ENCODE data around the gene GFAP.

DNA sequence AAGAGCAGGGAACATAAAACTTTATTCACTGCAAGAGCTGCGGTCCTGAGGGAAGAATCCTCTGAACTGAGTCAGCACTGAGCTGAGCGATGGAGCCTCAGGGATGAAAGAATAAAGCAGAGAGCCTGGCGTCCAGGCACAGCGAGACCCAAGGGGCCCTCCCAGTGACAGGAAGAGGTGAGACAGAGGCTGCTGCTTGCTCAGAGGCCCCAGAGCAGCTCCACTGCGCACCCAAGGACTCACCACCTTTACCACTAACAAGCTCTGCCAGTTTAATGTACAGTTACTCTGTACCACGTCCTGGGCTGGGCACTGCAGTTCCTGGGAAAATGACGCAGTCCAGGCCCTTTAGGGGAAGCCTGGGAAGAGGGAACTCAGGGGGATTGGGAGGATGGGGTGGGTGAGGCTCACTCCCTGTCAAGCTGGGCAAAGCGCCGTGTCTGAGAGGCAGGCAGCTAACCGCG lies 5.6 kb downstream of the GFAP start:
- TF ChIP-seq, protein P1, sequence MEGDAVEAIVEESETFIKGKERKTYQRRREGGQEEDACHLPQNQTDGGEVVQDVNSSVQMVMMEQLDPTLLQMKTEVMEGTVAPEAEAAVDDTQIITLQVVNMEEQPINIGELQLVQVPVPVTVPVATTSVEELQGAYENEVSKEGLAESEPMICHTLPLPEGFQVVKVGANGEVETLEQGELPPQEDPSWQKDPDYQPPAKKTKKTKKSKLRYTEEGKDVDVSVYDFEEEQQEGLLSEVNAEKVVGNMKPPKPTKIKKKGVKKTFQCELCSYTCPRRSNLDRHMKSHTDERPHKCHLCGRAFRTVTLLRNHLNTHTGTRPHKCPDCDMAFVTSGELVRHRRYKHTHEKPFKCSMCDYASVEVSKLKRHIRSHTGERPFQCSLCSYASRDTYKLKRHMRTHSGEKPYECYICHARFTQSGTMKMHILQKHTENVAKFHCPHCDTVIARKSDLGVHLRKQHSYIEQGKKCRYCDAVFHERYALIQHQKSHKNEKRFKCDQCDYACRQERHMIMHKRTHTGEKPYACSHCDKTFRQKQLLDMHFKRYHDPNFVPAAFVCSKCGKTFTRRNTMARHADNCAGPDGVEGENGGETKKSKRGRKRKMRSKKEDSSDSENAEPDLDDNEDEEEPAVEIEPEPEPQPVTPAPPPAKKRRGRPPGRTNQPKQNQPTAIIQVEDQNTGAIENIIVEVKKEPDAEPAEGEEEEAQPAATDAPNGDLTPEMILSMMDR (conservative IDR thresholded peaks at IDR 0.05 in 1 of 2, IDR thresholded peaks at IDR 0.05 in 1 of 2; ENCODE audit: extremely low read depth in 1 of 2, insufficient read depth in 1 of 2, low read depth in 1 of 2, low read length in 2 of 2): no peak
- TF ChIP-seq EZH2 (IDR thresholded peaks at IDR 0.05; ENCODE audit: borderline replicate concordance, low read length): no peak
